NCI-H2107 treated with DMSO at 0.1 percent for 48 hours (cell line): ENCODE data around the gene FOXL2NB.

Experiments
- DNase-seq: peaks from one replicate; lab custom pipeline; 2025; ENCODE audit not compliant: unreplicated experiment; lab: John Stamatoyannopoulos, UW

Gene FOXL2NB

GRCh38 chr3:138928727-138929372 lies 18.2 kb upstream of the FOXL2NB start:
- no peak for DNase-seq

- DNase-seq: no peak
These were observed 13.8 kb upstream of the FOXL2NB start for GRCh38 chr3:138933068-138933668.

GRCh38 chr3:138933981-138934691 lies 12.9 kb upstream of the FOXL2NB start:
- no peak for DNase-seq

- no peak for DNase-seq
These were observed 11.5 kb upstream of the FOXL2NB start for GRCh38 chr3:138935505-138935862.

- DNase-seq: no peak
These were observed 10.9 kb upstream of the FOXL2NB start for GRCh38 chr3:138935863-138936740.

- no peak for DNase-seq
These were observed 10.0 kb upstream of the FOXL2NB start for GRCh38 chr3:138936741-138937689.

GRCh38 chr3:138937690-138938055 lies 9.3 kb upstream of the FOXL2NB start:
- DNase-seq: no peak

GRCh38 chr3:138938056-138938876 lies 8.8 kb upstream of the FOXL2NB start:
- no peak for DNase-seq

GRCh38 chr3:138938877-138939560 lies 8.0 kb upstream of the FOXL2NB start:
- DNase-seq: no peak

GRCh38 chr3:138939561-138940241 lies 7.3 kb upstream of the FOXL2NB start:
- DNase-seq: no peak

- no peak for DNase-seq
These were observed 6.6 kb upstream of the FOXL2NB start for GRCh38 chr3:138940446-138940845.

GRCh38 chr3:138941259-138941885 lies 5.6 kb upstream of the FOXL2NB start:
- no peak for DNase-seq

- DNase-seq: no peak
These were observed 4.7 kb upstream of the FOXL2NB start for GRCh38 chr3:138942271-138942670.

- DNase-seq: no peak
These were observed 4.0 kb upstream of the FOXL2NB start for GRCh38 chr3:138942861-138943623.

GRCh38 chr3:138943724-138944653 lies 3.0 kb upstream of the FOXL2NB start:
- no peak for DNase-seq

GRCh38 chr3:138944654-138944928 lies 2.4 kb upstream of the FOXL2NB start:
- no peak for DNase-seq
